Activated CD8-positive, alpha-beta T cell treated with anti-CD3 and anti-CD28 coated beads, Interleukin-2, amount 10 ng/mL, durations not matched to agents 7 days and 5 days (primary cell): Measurements from ENCODE around the gene INSC. TPM values are rescaled to one million over a fixed set of nuclear protein-coding genes. Genes with fewer than 3 reads are reported as not detected.

ENCODE experiments used
- ATAC-seq: fragments of 150-1000 bp; cut with Tn5 transposase; one replicate; pipeline ENCODE4 v1.10.0; 2021; ENCODE audit warnings: moderate library complexity
- CTCF ChIA-PET: fragments of 350-600 bp; sonication (Branson Sonifier 250); formaldehyde crosslinking; loops from one replicate; lab custom pipeline; 2021; ENCODE audit warnings: antibody characterized with exemption; lab: Charles Lee
- POLR2A ChIA-PET: fragments of 350-600 bp; sonication (Branson Sonifier 250); formaldehyde crosslinking; loops from one replicate; lab custom pipeline; 2021; ENCODE audit warnings: antibody characterized with exemption; lab: Charles Lee
- DNase-seq: peaks from one replicate; pipeline ENCODE4 v3.0.0-alpha.2; 2020
- H3K27ac Mint-ChIP-seq: one replicate; pipeline ENCODE4 v1.8.0; 2021; ENCODE audit warnings: mild to moderate bottlenecking, mixed read lengths
- H3K27me3 Mint-ChIP-seq: one replicate; pipeline ENCODE4 v1.8.0; 2021; ENCODE audit warnings: low read depth, mixed read lengths
- H3K36me3 Mint-ChIP-seq: one replicate; pipeline ENCODE4 v1.8.0; 2021; ENCODE audit warnings: low read depth, mixed read lengths
- H3K4me1 Mint-ChIP-seq: one replicate; pipeline ENCODE4 v1.8.0; 2021; ENCODE audit warnings: low read depth, mixed read lengths
- H3K4me3 Mint-ChIP-seq: one replicate; pipeline ENCODE4 v1.8.0; 2021; ENCODE audit warnings: mild to moderate bottlenecking, mixed read lengths
- H3K9me3 Mint-ChIP-seq: one replicate; pipeline ENCODE4 v1.8.0; 2022; ENCODE audit warnings: mixed read lengths; ENCODE audit not compliant: insufficient read depth
- total RNA-seq, 2 experiments: library from RNA; stranded (reverse); gene quantifications; one replicate each; pipeline ENCODE4 v1.2.3, GENCODE V29; 2021

The INSC gene
- total RNA-seq, 2 experiments from 2014 or later: 0.13 to 0.34 TPM

DNA sequence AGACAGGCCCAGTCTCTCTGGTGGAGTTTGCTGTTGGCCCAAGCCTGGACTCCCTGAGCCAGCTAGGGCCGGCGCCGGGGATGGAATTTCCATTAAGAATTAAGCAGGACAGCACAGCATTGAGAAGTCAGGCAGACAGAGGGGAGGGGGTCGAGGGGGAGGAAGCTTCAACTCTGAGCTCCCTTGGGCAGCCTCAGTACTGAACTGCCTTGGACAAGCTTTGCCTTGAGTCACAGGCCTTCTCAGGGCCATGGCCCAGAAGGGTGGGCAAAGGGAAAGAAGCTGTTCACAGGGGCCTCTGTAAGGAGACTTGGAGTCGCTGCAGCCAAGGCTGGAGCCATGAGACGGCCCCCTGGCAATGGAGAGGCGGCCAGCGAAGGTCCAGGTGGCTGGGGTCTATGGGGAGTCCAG, 2.6 kb upstream of the INSC start:
- no peak overlapping the region for H3K4me3 Mint-ChIP-seq
- peaks cover 23% of the 10 kb centered on the region for H3K4me1 Mint-ChIP-seq
- CTCF ChIA-PET: interaction anchor here (1.0 to 3.4 kb wide), 4 partner anchors 11 to 96 kb away, joined by 3 to 34 read pairs (median 4); no protein-coding TSS in a partner anchor
- peaks cover 2% of the 10 kb centered on the region for H3K36me3 Mint-ChIP-seq
- H3K27ac Mint-ChIP-seq: no peak overlapping the region
- DNase-seq (no peak), ATAC-seq (no peak)
- peaks cover 22% of the 10 kb centered on the region for H3K27me3 Mint-ChIP-seq
- POLR2A ChIA-PET: no interaction called here
- no peaks in the 10 kb centered on the region for H3K9me3 Mint-ChIP-seq

DNA sequence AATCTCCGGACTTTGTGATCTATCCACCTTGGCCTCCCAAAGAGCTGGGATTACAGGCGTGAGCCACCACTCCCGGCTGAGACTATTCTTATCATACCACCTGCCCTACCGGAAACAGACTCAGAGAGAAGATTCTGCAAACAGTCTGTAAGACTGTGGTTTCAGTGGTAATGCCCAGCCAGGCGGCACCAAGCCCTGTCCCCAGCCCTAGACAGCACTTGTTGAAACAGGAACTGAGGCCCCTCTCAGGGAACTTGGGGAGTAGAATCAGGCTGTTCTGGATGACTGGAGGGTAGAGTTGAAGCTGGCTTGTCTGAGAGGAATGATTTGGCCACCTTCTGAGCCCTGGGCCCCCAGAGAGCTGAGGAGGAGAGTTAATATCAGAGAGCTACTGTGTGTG, 1.3 kb upstream of the INSC start:
- DNase-seq: peak; percentile 40

GRCh38 chr11:15115686-15116085, 963 bp downstream of the INSC start:
- no peak for ATAC-seq
- Mint-ChIP-seq H3K27me3 (peaks cover 26% of the 10 kb centered on the region), H3K4me1 (peaks cover 49% of the 10 kb centered on the region), H3K27ac (no peak overlapping the region), H3K4me3 (no peak overlapping the region), H3K9me3 (no peaks in the 10 kb centered on the region), H3K36me3 (peaks cover 2% of the 10 kb centered on the region)
- POLR2A ChIA-PET: no interaction called here
- CTCF ChIA-PET: interaction anchor here (1.1 to 4.8 kb wide), 3 partner anchors 10 to 19 kb away, joined by 3 to 38 read pairs (median 6); no protein-coding TSS in a partner anchor
- no peak for DNase-seq

More for the DNA sequence above, 1.3 kb upstream of the INSC start:
- Mint-ChIP-seq H3K36me3 (peaks cover 2% of the 10 kb centered on the region), H3K4me3 (no peak overlapping the region), H3K4me1 (peaks cover 29% of the 10 kb centered on the region), H3K9me3 (no peaks in the 10 kb centered on the region), H3K27me3 (peaks cover 25% of the 10 kb centered on the region), H3K27ac (no peak overlapping the region)
- peak; percentile 55 for ATAC-seq
- ChIA-PET CTCF (interaction anchor here (1.0 to 3.4 kb wide), 4 partner anchors 12 to 108 kb away, joined by 3 to 34 read pairs (median 4); no protein-coding TSS in a partner anchor), POLR2A (no interaction called here)

DNA sequence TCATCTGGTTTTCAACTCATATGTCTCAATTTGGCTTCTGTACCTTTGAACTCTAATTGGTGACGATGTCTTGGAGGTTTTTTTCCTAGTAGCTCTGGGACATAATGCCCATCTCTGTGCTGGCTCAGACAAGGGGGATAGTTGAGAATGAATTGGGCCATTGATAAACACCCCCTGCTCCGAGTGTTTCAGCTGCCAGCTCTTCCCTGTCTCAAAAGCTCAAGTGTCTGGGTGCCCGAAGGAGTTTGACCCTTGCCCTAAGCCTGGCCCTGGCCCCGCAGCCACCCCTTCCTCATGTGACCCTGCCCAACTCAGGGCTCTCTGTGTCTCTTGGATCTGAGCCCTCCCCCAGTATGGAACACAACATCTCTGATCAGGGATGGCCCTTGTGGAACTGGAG, 3.0 kb downstream of the INSC start:
- H3K4me3 Mint-ChIP-seq: no peak overlapping the region
- H3K9me3 Mint-ChIP-seq: no peaks in the 10 kb centered on the region
- POLR2A ChIA-PET: interaction anchor here (0.8 to 1.2 kb wide), 2 partner anchors 19 to 43 kb away, joined by 3 read pairs; no protein-coding TSS in a partner anchor
- DNase-seq (no peak), ATAC-seq (no peak)
- H3K27me3 Mint-ChIP-seq: peaks cover 33% of the 10 kb centered on the region
- peaks cover 49% of the 10 kb centered on the region for H3K4me1 Mint-ChIP-seq
- no peak overlapping the region for H3K27ac Mint-ChIP-seq
- CTCF ChIA-PET: interaction anchor here (1.2 to 4.8 kb wide), 7 partner anchors 13 to 210 kb away, joined by 3 to 38 read pairs (median 5); no protein-coding TSS in a partner anchor
- H3K36me3 Mint-ChIP-seq: peaks cover 2% of the 10 kb centered on the region

- ATAC-seq (peak; percentile 80), DNase-seq (peak; percentile 48)
- POLR2A ChIA-PET: interaction anchor here (0.8 to 1.2 kb wide), 2 partner anchors 19 to 44 kb away, joined by 3 read pairs; no protein-coding TSS in a partner anchor
- Mint-ChIP-seq H3K27me3 (peaks cover 38% of the 10 kb centered on the region), H3K9me3 (no peaks in the 10 kb centered on the region), H3K36me3 (peaks cover 2% of the 10 kb centered on the region), H3K27ac (peak overlapping the region; percentile 45), H3K4me3 (no peak overlapping the region), H3K4me1 (peaks cover 44% of the 10 kb centered on the region)
- CTCF ChIA-PET: interaction anchor here (0.7 to 4.8 kb wide), 8 partner anchors 14 to 210 kb away, joined by 3 to 38 read pairs (median 5); no protein-coding TSS in a partner anchor
Observed at GRCh38 chr11:15118431-15118830, 3.7 kb downstream of the INSC start.

DNA sequence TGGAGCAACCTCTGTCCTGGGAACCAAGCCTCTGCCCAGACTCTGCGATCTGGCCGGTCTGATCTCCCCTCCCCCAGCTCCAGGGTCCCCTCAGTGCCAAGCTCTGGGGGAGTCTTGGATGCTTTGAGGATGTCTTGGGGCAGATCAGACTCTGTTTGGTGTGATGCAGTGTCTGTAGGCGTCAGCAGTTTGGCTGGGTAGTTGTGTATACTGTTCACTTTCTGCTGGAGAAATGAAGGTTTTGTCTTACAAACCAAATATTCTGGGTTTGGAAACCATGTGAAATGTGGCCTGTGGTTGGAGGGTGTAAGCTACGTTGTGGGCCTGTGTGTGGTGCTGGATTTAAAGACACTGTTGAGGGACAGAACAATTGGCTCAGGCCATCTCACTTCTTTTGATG, 4.6 kb downstream of the INSC start:
- H3K27me3 Mint-ChIP-seq: peaks cover 33% of the 10 kb centered on the region
- peak overlapping the region; percentile 60 for H3K27ac Mint-ChIP-seq

DNA sequence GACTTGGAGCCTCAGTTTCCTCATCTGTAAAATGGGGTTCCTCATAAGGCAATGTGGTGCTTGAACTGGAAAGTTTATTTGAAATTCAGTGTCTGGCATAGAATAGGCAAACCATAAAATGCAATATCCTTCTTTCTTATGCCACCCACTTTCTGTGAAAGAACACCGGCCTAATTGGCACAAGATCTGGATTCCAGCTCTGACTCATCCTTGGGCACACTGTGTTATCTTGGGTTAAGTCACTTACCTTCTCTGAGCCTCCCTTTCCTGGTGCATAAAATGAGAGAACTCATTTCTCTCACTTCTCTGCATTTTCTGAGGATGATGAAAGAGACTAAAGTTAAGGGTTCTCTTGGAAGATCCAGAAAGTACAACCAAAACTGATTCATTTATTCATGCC, 5.1 kb downstream of the INSC start:
- Mint-ChIP-seq H3K4me3 (no peak overlapping the region), H3K27me3 (peaks cover 35% of the 10 kb centered on the region), H3K36me3 (no peaks in the 10 kb centered on the region), H3K27ac (no peak overlapping the region), H3K4me1 (peaks cover 36% of the 10 kb centered on the region), H3K9me3 (no peaks in the 10 kb centered on the region)
- ChIA-PET POLR2A (interaction anchor here (0.8 kb wide), 1 partner anchor 12 kb away, joined by 3 read pairs; no protein-coding TSS in a partner anchor), CTCF (interaction anchor here (4.8 kb wide), 1 partner anchor 19 kb away, joined by 38 read pairs; no protein-coding TSS in a partner anchor)
- no peak for DNase-seq
- ATAC-seq: no peak

More for the DNA sequence above, 4.6 kb downstream of the INSC start:
- Mint-ChIP-seq H3K4me1 (peaks cover 36% of the 10 kb centered on the region), H3K4me3 (no peak overlapping the region), H3K36me3 (no peaks in the 10 kb centered on the region), H3K9me3 (no peaks in the 10 kb centered on the region)
- ATAC-seq (no peak), DNase-seq (no peak)
- POLR2A ChIA-PET: interaction anchor here (0.8 kb wide), 1 partner anchor 13 kb away, joined by 3 read pairs; no protein-coding TSS in a partner anchor
- CTCF ChIA-PET: interaction anchor here (4.8 kb wide), 1 partner anchor 19 kb away, joined by 38 read pairs; no protein-coding TSS in a partner anchor

DNA sequence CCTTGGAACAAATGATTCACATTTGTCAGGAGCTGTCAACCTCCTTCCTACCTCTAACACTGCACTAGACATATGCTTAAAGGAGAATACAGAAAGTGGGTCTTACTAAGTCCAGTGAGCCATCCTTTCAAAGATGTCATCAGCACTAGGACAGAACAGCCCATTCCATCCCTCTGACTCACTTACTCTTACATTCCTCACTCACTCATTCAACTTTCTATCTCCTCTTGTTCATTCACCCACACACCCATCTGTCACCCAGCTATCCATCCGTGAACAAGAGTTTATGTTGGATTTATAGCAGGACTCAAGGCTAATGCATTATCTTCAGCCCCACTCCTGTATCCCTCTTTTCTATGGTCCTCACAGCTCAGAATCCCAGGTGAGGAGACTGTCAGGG, 9.1 kb downstream of the INSC start:
- Mint-ChIP-seq H3K9me3 (no peaks in the 10 kb centered on the region), H3K27ac (no peak overlapping the region), H3K36me3 (no peaks in the 10 kb centered on the region), H3K27me3 (peaks cover 37% of the 10 kb centered on the region), H3K4me1 (peaks cover 17% of the 10 kb centered on the region), H3K4me3 (no peak overlapping the region)
- CTCF ChIA-PET: no interaction called here
- ATAC-seq: no peak
- POLR2A ChIA-PET: no interaction called here
- DNase-seq: no peak

- H3K4me3 Mint-ChIP-seq: no peak overlapping the region
- H3K27ac Mint-ChIP-seq: no peak overlapping the region
- DNase-seq: no peak
- no peak for ATAC-seq
- H3K36me3 Mint-ChIP-seq: no peaks in the 10 kb centered on the region
- CTCF ChIA-PET: interaction anchor here (2.9 kb wide), 1 partner anchor 23 kb away, joined by 15 read pairs; no protein-coding TSS in a partner anchor
- POLR2A ChIA-PET: interaction anchor here (1.4 kb wide), 1 partner anchor 15 kb away, joined by 3 read pairs; no protein-coding TSS in a partner anchor
- H3K27me3 Mint-ChIP-seq: peaks cover 38% of the 10 kb centered on the region
- no peaks in the 10 kb centered on the region for H3K9me3 Mint-ChIP-seq
- H3K4me1 Mint-ChIP-seq: peaks cover 10% of the 10 kb centered on the region
Observed at GRCh38 chr11:15124528-15124927, 9.8 kb downstream of the INSC start.

DNA sequence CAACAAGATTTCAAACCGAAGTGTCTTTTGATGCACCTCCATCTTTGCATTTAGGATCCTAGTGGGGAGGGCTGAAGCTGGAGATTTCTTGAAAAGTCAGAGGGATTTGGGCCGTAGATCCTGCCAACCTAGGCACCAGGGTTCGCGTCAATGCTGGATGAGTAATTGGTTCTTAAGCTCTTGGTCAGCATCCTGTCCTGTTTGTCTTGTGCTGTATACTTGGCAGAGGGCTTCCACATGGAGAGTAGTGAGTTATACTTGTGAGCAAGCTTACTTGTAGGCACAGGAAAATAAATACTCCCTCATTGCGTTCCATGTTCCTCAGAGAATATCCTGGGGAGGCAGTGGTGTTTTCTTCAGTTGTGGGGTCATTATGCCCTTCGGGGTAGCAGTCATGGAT, 12.6 kb downstream of the INSC start:
- no peak overlapping the region for H3K4me3 Mint-ChIP-seq
- POLR2A ChIA-PET: no interaction called here
- H3K27ac Mint-ChIP-seq: no peak overlapping the region
- peaks cover 47% of the 10 kb centered on the region for H3K27me3 Mint-ChIP-seq
- H3K4me1 Mint-ChIP-seq: no peaks in the 10 kb centered on the region
- ATAC-seq: no peak
- CTCF ChIA-PET: interaction anchor here (1.2 to 2.9 kb wide), 2 partner anchors 10 to 26 kb away, joined by 4 to 15 read pairs; no protein-coding TSS in a partner anchor
- H3K36me3 Mint-ChIP-seq: no peaks in the 10 kb centered on the region
- DNase-seq: no peak
- no peaks in the 10 kb centered on the region for H3K9me3 Mint-ChIP-seq

- no peak for ATAC-seq
- Mint-ChIP-seq H3K27ac (no peak overlapping the region), H3K4me1 (no peaks in the 10 kb centered on the region), H3K27me3 (peaks cover 49% of the 10 kb centered on the region), H3K4me3 (no peak overlapping the region), H3K36me3 (no peaks in the 10 kb centered on the region), H3K9me3 (no peaks in the 10 kb centered on the region)
- ChIA-PET CTCF (no interaction called here), POLR2A (no interaction called here)
- DNase-seq: no peak
Observed at GRCh38 chr11:15128621-15129020, 13.9 kb downstream of the INSC start.

DNA sequence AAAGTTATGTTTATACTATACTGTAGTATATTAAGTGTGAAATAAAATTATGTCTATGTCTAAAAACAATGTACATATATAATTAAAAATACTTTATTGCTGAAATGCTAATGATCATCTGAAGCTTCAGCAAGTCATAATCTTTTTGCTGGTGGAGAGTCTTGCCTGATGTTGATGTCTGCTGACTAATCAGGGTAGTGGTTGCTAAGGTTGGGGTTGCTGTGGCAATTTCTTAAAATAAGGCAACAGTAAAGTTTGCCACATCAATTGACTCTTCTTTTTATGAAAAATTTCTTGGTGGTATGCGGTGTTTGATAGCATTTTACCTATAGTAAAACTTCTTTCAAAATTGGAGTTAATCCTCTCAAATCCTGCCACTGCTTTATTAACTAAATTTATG, 21.4 kb downstream of the INSC start:
- POLR2A ChIA-PET: no interaction called here
- H3K9me3 Mint-ChIP-seq: no peaks in the 10 kb centered on the region
- DNase-seq (no peak), ATAC-seq (no peak)
- no peak overlapping the region for H3K27ac Mint-ChIP-seq
- peaks cover 14% of the 10 kb centered on the region for H3K4me1 Mint-ChIP-seq
- no peak overlapping the region for H3K4me3 Mint-ChIP-seq
- CTCF ChIA-PET: interaction anchor here (1.4 to 1.5 kb wide), 2 partner anchors 9 to 25 kb away, joined by 4 read pairs; no protein-coding TSS in a partner anchor
- peaks cover 27% of the 10 kb centered on the region for H3K27me3 Mint-ChIP-seq
- H3K36me3 Mint-ChIP-seq: no peaks in the 10 kb centered on the region
